Measurements from ENCODE around the gene PSMD5.

DNA sequence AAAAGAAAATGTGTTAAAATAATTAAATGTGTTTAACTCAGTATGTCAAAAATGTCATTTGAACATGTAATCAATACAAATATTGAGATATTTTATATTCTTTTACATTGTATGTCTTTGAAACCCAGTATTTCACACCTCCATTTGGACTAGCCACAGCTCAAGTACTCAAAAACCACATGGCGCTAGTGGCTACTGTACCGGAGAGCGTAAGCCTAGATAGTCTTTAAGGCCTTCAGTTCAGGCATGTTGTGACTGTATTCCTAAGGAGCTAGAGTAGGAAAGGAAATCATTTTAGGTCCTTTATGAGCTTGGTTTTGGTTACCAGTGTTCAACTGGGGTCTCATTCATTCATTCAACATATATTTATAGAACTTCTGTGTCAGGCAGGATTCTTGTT is 62.4 kb downstream of the PSMD5 start:
- TF ChIP-seq CTCF (IDR thresholded peaks at IDR 0.05), result no peak
- TF ChIP-seq POLR2A (IDR thresholded peaks at IDR 0.05), result no peak

Measured in Peyer's patch (tissue), 4 donors.